ENCODE results near the gene RTP3.

The RTP3 gene

DNA sequence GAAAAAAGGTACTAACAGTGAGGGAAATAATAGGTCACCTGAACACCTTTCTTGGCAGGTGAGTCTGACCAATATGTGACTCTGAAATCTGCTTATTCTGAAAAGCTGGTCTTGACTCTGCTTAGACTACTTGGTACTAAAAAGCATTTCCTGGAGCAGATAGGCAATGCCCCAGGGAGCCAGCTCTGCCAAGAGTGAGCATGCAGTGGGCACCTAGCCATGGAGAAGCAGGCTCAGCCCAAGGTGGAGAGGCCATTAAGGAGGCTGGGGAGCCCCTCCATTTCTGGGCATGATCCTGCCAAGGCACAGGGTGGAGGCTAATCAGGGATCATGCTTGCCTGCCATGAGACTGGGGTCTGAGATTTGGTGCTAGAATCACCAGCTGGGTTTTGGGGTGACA lies 31.5 kb upstream of the RTP3 start:
- DNase-seq (ENCODE audit: extremely low read depth, insufficient read length) = no peak
- Histone ChIP-seq H3K36me3 (ENCODE audit: control insufficient read depth, insufficient read depth, low read length) (no peaks in the 10 kb centered on the region), H3K4me3 (replicated peaks; ENCODE audit: low read depth, low read length) (no peak overlapping the region), H3K27me3 (replicated peaks; ENCODE audit: control insufficient read depth, insufficient read depth, low read length) (peaks cover 2% of the 10 kb centered on the region)
- TF ChIP-seq, protein P1, sequence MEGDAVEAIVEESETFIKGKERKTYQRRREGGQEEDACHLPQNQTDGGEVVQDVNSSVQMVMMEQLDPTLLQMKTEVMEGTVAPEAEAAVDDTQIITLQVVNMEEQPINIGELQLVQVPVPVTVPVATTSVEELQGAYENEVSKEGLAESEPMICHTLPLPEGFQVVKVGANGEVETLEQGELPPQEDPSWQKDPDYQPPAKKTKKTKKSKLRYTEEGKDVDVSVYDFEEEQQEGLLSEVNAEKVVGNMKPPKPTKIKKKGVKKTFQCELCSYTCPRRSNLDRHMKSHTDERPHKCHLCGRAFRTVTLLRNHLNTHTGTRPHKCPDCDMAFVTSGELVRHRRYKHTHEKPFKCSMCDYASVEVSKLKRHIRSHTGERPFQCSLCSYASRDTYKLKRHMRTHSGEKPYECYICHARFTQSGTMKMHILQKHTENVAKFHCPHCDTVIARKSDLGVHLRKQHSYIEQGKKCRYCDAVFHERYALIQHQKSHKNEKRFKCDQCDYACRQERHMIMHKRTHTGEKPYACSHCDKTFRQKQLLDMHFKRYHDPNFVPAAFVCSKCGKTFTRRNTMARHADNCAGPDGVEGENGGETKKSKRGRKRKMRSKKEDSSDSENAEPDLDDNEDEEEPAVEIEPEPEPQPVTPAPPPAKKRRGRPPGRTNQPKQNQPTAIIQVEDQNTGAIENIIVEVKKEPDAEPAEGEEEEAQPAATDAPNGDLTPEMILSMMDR (IDR thresholded peaks at IDR 0.05; ENCODE audit: insufficient read depth, low read length, poor library complexity, severe bottlenecking) = no peak

DNA sequence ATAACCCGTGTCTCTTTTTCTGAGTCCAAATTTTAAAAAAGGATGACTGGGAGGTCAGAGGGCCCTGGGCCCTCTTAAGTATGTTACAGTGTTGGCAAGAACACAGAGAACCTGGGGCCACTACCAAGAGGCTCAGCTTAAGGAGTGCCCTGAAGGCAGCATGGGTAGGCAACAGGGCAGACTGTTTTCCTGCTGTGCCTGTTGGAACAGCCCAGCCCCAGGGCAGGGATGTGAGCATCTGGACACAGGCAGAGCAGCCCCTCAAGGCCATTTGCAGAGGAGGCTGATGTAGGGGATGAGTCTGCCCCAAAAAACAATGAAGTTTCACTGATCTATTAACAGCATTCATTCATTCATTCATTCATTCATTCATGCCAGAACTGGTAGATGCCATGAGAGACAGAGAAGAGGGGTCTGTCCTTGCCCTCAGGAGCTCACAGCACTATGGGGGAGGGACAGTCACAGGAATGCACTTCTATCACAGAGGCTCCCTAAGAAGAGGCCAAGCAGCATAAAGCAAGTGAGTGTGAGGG lies 30.8 kb upstream of the RTP3 start:
- no peak for DNase-seq (ENCODE audit: extremely low read depth, insufficient read length)
- no peak overlapping the region for H3K4me3 ChIP-seq (replicated peaks; ENCODE audit: low read depth, low read length)
- peaks cover 2% of the 10 kb centered on the region for H3K27me3 ChIP-seq (replicated peaks; ENCODE audit: control insufficient read depth, insufficient read depth, low read length)
- TF ChIP-seq, protein P1 (IDR thresholded peaks at IDR 0.05; ENCODE audit: insufficient read depth, low read length, poor library complexity, severe bottlenecking) = no peak
- no peaks in the 10 kb centered on the region for H3K36me3 ChIP-seq (ENCODE audit: control insufficient read depth, insufficient read depth, low read length)

DNA sequence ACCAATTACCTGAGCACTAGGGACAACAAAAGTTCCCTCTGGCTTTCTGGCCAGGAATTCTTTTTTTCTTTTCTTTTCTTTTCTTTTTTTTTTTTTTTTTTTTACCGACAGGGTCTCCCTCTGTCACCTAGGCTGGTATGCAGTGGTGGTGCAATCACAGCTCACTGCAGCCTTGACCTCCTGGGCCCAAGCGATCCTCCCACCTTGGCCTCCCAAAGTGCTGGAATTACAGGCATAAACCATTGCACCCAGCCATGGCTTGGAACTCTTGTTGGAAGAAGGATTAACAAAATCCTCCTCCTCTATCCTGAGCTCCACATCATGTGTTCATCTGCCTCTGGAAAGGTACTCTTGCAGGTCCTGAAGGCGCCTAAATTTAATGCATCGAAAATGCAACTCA lies 30.2 kb upstream of the RTP3 start:
- H3K27me3 ChIP-seq (replicated peaks; ENCODE audit: control insufficient read depth, insufficient read depth, low read length) = peaks cover 2% of the 10 kb centered on the region
- DNase-seq (ENCODE audit: extremely low read depth, insufficient read length) = no peak
- H3K36me3 ChIP-seq (ENCODE audit: control insufficient read depth, insufficient read depth, low read length) = no peaks in the 10 kb centered on the region
- TF ChIP-seq, protein P1 (IDR thresholded peaks at IDR 0.05; ENCODE audit: insufficient read depth, low read length, poor library complexity, severe bottlenecking) = no peak
- H3K4me3 ChIP-seq (replicated peaks; ENCODE audit: low read depth, low read length) = no peak overlapping the region

DNA sequence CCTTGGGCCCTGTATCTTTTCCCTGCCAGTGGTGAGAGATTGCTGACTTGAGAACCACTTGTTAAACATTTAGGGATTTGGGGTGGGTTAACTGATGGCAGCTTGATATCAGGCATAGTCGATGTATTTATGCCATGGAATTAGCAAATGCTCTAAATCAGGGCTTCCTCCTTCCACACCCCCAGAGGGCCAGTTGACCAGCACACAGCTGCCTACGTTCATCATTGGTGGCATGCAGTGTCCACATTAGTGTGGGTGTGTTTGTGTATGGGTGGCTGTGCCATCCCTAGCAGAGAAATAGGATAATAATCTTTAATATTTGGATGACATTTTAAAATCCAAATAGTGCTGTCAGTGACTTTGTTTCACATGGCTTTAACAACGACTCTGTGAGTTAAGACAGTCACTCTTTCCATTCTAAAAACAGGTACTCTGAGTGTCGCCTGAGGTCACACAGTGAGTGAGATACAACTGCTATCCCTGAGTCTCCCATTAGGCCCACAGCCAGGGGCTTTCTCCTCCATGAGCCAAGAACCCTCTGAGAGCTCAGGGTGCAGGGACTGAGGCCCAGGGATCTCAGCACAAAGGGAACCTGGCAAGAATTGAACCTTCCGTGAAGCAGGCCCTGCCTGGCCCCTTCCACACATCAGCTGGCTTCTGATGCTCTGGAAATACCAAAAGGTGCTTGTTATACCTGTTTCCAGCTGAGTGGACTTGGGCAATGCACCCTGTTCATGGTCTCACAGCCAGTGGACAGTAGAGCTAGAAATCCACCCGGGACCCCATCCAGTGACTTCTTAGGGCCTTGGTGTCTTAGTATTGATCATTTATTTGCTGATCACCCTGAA lies 28.8 kb upstream of the RTP3 start:
- TF ChIP-seq, protein P1 (IDR thresholded peaks at IDR 0.05; ENCODE audit: insufficient read depth, low read length, poor library complexity, severe bottlenecking) = no peak
- Histone ChIP-seq H3K36me3 (ENCODE audit: control insufficient read depth, insufficient read depth, low read length) (no peaks in the 10 kb centered on the region), H3K27me3 (replicated peaks; ENCODE audit: control insufficient read depth, insufficient read depth, low read length) (peaks cover 2% of the 10 kb centered on the region), H3K4me3 (replicated peaks; ENCODE audit: low read depth, low read length) (no peak overlapping the region)
- no peak for DNase-seq (ENCODE audit: extremely low read depth, insufficient read length)

DNA sequence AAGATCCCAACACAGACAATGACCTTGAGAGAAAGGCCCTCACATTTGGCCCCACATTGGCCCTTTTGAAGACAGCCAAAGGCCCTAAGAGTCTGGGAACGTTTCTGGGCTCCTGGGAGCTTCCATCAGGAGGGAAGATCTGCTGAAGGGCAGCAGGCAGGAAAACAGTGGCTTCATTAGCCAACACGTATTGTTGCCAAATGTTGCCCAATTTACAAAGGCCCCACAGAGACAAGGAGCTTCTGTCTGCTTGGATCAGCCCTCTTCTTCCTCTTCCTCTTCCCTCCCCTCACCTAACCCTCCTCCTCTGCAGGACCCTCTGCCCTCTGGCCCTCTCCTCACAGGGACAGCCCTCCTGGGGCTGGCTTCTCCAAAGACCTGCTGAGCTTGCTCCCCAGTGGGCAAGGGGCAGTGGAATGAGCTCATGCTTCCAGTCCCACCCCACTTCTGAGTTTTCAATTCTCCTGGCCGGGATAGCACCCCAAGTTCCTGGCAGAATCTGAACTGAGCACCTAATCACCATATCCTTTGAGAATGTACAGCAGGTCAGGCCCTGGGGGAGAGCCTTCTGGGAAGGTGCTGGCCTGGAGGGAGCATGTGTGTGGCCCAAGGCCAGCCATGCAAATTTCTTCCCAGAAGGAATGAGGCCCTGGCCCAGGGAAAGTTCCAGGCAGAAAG lies 28.0 kb upstream of the RTP3 start:
- H3K27me3 ChIP-seq (replicated peaks; ENCODE audit: control insufficient read depth, insufficient read depth, low read length) = peaks cover 2% of the 10 kb centered on the region
- H3K4me3 ChIP-seq (replicated peaks; ENCODE audit: low read depth, low read length) = no peak overlapping the region
- no peaks in the 10 kb centered on the region for H3K36me3 ChIP-seq (ENCODE audit: control insufficient read depth, insufficient read depth, low read length)
- no peak for DNase-seq (ENCODE audit: extremely low read depth, insufficient read length)
- TF ChIP-seq, protein P1 (IDR thresholded peaks at IDR 0.05; ENCODE audit: insufficient read depth, low read length, poor library complexity, severe bottlenecking) = no peak
